ENCODE results near the gene RNU1-3. TPM values are rescaled to one million over a fixed set of nuclear protein-coding genes. Genes with fewer than 3 reads are reported as not detected.
"Not testable (repeated sequence)": the region's sequence is repeated elsewhere in the genome, so short reads cannot be mapped to it uniquely, and the experiment has no call there.

The RNU1-3 gene
- total RNA-seq, 1 donor from 2014 or later, result 6,195 TPM

DNA sequence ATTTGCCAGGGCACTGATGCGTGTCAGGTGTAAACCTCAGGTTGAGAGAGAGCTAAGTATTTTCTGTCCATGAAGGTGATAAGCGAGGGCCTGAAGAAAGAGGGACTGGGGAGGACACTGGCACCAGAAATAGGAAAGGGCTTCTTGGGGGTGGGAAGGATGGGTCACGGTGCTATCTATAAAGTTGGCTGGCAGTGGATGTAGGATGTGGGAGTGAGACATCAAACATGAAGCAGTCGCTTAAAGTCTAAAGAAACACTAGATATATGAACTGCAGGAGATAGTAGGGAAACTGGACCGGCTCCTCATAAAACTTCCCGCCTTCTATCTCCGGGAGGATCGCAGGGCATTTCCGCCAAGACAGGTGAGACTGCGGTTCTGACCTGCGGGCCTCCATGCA is 912 bp downstream of the RNU1-3 start:
- intact Hi-C loops (cut with DNase I); DNase-seq (ENCODE audit: low spot score): not testable (repeated sequence)

DNA sequence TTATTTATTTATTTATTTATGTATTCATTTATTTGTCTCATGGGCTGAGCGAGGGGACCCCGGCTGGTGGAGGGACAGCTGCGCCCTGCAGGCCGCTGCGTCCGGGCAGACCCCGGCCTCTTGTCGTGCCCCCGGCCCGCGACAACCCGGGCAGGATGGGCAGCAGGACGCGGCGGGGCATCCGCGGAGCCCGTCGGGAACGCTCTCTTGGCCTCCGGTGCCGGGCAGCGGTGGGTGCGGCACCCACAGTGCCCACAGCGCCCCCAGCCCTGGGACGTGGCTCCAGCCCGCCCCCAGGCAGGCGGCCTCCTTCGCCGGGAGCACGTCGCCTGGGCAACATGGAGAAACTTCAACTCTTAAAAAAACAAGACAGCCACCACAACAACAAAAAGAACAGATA is 8.5 kb downstream of the RNU1-3 start:
- intact Hi-C loops (cut with DNase I), result not testable (repeated sequence)

DNA sequence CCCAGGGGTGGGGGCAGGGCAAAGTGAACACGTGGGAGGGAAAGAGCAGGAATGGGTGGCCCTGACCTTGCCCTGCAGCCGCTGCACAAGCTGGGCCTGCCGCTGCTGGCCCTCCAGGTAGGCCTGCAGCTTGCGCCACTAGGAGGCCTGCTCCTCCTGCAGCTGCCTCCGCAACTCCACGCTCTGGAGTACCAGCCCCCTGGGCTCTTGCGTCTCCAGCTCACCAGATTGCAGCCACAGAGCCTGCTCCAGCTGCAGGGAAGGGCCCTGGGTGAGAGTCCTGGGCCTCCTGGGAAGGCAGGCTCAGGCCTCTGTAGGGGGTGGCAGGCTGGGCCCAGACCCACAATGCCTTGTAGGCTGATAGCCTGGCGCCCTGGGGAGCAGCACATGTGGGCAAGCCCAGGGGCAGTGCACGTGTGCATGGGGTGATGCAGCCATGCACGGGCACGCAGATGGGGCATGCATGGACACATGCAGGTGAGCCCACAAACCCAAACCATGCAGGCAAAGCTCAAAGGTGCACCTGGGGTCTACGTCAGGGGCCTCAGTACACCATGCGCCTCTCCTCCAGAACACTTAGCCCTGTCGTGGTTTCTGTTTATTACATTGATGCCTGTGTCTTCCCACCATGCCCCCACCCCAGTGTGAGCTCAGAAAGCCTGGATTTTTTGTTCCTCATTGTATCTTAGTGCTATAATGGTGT is 9.6 kb downstream of the RNU1-3 start:
- intact Hi-C loops (cut with DNase I); DNase-seq (ENCODE audit: low spot score): not testable (repeated sequence)

More for the DNA sequence above, 8.5 kb downstream of the RNU1-3 start:
- not testable (repeated sequence) for DNase-seq (ENCODE audit: low spot score)

DNA sequence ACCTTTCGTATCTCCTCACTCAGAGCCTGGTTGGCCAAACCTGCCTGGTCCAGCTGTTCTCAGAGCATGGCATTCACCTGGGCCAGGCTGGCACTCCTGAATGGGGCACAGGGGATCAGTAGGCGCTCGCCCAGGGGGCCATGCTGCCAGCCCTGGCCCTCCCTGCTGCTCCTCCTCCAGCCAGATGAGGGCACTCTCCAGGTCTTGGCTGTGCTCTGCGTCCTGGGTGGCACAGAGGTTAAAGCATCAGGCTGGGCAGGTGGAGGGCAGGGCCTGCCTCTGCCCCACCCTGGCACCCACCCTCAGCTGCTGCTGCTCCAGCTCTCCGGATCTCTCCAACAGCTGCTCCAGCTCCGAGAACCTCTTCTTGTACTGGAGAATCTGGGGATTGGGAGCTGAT is 10.2 kb downstream of the RNU1-3 start:
- DNase-seq (ENCODE audit: low spot score); intact Hi-C loops (cut with DNase I): not testable (repeated sequence)

DNA sequence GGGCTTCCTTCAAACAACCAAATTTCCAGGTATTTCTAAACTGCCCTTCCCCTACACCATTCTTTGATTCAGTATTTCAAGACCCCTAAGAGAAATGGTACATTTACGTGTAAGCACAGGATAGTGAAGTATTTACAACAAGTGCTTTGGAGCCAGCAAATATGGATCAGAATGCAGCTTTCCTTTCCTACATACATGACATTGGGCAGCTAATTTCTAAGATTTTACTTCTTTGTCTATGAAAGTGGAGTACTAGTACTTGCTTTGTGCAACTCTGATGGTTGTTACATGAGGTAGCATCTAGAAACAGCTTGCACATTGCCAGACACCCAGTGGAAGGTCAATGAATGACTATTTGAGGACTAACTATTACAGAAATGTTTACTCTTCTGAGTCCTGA is 15.2 kb downstream of the RNU1-3 start:
- intact Hi-C loops (cut with DNase I); DNase-seq (ENCODE audit: low spot score): not testable (repeated sequence)

DNA sequence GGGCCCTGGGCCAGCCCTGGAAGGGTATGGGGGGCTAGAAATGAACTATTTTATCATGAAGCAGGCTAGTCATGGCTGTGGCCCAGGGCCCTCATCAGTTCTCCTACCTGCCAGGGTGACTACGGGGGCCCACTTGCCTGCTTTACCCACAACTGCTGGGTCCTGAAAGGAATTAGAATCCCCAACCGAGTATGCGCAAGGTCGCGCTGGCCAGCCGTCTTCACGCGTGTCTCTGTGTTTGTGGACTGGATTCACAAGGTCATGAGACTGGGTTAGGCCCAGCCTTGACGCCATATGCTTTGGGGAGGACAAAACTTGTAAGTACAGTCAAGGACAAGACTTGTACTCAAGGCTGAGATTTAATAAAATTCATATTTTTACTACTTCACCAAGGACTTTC is 16.8 kb downstream of the RNU1-3 start:
- peak; percentile 47 for DNase-seq (ENCODE audit: low spot score)
- intact Hi-C loops (cut with DNase I), result not testable (repeated sequence)

DNA sequence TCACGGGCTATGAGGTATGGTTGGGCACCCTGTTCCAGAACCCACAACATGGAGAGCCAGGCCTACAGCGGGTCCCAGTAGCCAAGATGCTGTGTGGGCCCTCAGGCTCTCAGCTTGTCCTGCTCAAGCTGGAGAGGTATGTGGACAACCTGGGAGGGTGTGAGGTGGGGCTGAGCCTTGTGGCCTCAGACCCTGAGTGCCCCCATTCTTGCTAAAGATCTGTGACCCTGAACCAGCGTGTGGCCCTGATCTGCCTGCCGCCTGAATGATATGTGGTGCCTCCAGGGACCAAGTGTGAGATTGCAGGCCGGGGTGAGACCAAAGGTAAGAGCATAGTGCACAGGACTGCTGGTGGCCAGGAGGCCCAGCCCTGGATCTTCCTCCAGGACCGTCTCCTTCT is 17.4 kb downstream of the RNU1-3 start:
- DNase-seq (ENCODE audit: low spot score), result peak; percentile 74
- intact Hi-C loops (cut with DNase I), result not testable (repeated sequence)

DNA sequence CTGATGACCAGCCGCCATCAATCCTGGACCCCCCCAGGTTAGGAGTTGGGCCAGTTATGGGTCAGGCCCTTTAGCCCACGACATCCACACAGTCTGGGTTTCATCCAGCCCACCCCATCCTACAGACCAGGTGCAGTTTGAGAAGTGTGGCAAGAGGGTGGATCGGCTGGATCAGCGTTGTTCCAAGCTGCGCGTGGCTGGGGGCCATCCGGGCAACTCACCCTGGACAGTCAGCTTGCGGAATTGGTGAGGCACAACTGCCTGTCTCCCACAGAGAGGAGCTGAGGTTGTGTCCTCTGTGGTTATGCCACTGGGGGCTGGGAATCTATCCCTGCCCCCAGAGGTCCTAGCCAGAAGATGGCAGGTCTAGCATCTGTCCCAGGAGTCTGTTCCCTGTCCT is 18.0 kb downstream of the RNU1-3 start:
- intact Hi-C loops (cut with DNase I), result not testable (repeated sequence)

DNA sequence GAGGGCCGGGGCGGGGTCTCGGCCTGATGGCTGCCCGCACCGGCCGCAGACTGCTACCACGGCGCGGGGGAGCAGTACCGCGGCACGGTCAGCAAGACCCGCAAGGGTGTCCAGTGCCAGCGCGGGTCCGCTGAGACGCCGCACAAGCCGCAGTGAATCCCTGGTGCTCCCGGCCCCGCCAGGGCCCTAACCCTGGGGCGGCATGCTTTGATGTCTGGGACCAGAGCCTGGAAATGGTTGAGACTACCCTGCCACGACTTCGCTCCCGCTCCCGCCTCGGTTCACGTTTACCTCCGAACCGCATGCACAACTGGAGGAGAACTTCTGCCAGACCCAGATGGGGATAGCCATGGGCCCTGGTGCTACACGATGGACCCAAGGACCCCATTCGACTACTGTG is 18.5 kb downstream of the RNU1-3 start:
- intact Hi-C loops (cut with DNase I), result not testable (repeated sequence)
- DNase-seq (ENCODE audit: low spot score), result peak; percentile 31

More for the DNA sequence above, 18.0 kb downstream of the RNU1-3 start:
- peak; percentile 76 for DNase-seq (ENCODE audit: low spot score)

DNA sequence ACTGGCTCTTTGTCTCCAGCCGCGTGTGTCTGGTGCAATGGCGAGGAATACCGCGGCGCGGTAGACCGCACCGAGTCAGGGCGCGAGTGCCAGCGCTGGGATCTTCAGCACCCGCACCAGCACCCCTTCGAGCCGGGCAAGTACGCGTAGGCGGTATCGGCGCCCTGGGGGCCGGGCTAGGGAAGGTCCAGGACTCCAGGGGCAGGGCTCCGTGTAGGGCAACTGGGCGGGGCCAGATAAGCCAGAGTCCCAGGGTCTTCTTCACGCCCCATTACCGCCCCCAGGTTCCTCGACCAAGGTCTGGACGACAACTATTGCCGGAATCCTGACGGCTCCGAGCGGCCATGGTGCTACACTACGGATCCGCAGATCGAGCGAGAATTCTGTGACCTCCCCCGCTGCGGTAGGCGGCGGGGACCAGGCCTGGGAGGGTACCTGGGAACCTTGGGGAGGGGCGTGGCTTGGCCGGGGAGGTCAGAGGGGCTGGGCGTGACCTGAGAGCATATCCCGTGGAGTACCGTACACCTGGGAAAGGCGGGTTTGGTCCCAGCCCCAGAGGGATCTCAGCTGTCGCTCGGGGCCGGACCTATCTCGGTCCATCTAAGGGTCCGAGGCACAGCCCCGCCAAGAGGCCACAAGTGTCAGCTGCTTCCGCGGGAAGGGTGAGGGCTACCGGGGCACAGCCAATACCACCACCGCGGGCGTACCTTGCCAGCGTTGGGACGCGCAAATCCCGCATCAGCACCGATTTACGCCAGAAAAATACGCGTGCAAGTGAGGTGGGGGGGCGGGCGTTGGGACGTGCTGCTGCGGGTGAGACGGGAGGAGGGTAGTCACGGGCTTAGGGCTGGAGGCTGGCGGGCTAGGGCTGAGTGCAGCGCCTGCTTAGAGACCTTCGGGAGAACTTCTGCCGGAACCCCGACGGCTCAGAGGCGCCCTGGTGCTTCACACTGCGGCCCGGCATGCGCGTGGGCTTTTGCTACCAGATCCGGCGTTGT is 19.3 kb downstream of the RNU1-3 start:
- intact Hi-C loops (cut with DNase I), result not testable (repeated sequence)
- peak; percentile 61 for DNase-seq (ENCODE audit: low spot score)

DNA sequence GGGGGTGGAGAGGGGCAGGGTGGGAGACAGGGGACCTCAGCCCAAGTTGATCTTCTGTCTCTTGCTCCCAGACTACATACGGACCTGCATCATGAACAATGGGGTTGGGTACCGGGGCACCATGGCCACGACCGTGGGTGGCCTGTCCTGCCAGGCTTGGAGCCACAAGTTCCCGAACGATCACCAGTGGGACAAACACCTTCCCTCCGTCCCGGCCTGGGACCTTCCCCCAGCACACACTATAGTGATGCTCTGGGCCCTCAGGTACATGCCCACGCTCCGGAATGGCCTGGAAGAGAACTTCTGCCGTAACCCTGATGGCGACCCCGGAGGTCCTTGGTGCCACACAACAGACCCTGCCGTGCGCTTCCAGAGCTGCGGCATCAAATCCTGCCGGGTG is 20.0 kb downstream of the RNU1-3 start:
- peak; percentile 41 for DNase-seq (ENCODE audit: low spot score)

DNA sequence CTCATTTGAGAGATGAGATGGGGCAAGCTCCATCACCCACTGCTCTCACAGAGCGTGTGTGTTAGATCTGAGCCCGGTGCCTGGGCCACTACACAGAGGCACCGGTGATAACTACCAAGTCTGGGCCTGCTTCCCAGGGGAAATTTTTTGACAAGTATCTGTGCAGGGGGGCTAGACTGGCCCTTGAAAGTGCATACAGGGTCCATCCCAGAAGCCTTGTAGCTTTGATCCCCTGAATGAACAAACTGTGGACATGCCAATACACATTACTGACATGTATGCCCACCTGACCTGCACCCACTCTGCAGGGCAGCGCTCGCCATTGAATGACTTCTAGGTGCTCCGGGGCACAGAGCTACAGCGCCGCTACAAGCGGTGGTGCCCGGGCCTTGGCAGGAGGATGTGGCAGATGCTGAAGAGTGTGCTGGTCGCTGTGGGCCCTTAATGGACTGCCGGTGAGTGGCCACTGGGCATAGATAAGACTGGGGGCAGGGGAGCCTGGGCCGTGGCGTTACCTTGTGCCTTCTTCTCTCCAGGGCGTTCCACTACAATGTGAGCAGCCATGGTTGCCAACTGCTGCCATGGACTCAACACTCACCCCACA is 20.6 kb downstream of the RNU1-3 start:
- DNase-seq (ENCODE audit: low spot score), result peak; percentile 66
- intact Hi-C loops (cut with DNase I), result not testable (repeated sequence)

More for the DNA sequence above, 20.0 kb downstream of the RNU1-3 start:
- intact Hi-C loops (cut with DNase I), result not testable (repeated sequence)

DNA sequence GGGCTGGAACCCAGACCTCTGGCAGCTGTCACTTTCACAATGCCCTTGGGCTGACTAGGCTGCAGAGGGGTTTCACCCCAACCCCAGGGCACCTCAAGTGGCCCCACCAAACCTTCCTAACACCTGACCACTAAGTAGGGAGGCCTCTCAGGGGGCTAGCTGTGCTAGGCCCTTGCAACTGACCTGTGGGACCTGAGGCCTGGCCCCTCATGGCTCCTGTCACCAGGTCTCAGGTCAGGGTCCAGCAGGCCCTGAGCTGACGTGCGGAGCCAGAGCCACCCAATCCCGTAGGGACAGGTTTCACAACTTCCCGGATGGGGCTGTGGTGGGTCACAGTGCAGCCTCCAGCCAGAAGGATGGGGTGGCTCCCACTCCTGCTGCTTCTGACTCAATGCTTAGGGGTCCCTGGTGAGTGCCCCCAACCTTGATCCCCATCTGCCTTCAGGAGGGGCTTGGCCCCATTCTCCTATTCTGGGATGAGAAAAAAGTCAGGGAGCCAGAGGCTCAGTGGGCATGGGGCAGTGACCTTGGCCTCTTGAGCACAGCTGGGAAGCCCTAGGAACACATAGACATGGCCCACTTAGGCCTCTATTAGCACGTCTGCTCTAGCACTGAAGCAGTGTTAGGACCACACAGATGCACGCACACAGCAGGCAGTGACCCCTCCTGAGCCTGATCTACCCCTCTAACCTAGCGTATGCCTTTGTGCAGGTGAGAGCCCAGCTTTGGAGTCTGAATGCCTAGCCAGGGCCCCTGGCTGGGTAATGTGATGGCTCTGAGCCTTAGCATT is 21.3 kb downstream of the RNU1-3 start:
- intact Hi-C loops (cut with DNase I), result not testable (repeated sequence)
- DNase-seq (ENCODE audit: low spot score), result peak; percentile 78

DNA sequence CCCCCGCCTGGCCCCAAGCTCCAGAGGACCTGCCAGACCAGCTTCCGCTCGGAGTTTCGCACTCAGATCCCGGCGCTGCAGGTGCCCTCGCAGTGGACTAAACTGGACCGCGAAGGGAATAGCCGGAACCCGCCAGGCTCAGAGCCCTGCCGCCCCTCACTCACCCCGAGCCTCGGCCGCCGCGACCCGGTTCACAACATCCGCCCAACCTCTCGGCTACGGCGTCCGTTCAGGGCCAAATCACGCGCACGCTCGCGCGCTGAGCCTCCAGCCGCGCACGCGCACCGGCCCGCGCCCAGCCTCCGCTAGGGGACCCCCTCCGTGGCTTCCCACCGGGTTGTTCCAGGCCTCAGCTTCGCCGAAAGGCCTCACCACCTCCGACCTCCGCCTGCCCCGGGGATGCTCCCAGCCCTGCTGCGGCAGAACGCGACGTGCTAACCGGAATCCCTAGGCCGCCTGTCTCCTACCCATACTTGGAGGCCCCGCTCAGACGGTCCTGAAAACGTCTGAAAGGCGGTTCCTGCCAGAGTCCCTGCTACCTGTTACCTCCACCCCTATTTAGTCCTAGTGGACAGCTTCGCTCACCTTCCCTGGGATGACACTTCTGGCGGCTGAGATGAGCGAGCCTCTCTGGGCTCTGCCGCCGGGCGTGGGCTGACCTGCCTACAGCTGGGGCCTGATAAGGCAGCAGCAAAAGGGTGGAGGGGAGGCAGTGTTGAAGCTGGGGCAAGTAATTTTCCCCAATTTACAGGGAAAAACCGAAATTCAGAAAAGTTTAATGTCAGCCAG is 22.1 kb downstream of the RNU1-3 start:
- intact Hi-C loops (cut with DNase I), result loop anchor here (1.0 kb wide), 1 partner anchor 31 kb away; the partner anchor contains the start of gene NBPF1
- DNase-seq (ENCODE audit: low spot score), result peak; percentile 99

DNA sequence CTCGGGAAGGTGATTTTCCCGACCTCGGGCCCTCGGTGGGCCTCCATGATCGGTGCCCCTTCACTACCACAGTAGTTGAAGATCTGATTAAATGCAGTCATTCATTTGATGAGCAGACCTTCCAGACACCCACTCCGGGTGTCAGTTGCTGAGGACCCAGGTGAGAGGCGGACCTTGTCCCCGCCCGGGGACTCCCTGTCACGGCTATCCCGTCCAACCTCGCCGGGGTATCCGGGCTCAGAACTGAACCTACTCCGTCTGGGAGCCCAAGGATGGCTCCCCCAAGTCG is 22.6 kb downstream of the RNU1-3 start:
- no peak for DNase-seq (ENCODE audit: low spot score)
- intact Hi-C loops (cut with DNase I), result loop anchor here (1.0 kb wide), 1 partner anchor 31 kb away; the partner anchor contains the start of gene NBPF1

DNA sequence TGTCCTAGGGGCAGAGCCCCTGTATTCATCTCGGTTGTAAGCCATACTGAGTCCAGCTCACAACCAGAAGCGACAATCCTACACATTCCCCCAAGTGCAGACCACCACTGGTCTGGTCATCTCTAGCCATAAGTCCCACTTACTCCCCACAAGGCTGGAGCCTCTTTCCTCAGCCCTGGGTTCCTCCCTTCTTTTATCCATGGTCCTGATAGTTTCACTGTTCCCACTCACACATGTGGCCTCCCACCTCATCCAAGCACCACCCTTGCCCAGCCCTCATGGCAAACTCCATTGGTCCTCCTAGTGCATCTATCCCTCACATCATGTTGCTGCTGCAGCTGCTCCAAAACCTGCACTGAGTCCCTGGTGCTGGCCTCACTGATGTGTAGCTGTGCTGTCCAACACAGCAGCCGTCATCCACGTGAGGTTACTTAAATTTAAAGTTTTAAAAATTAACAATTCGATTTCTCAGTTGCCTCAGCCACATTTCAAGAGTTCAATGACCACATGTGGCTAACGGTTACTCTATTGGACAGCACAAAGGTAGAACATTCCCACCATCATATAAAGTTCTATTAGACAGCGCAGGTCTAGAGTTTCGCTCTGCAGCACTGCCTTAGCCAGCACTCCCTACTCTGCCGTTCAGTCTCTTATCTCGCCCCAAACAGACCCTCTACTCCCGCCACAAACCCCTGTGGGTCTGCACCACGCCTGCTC is 23.1 kb downstream of the RNU1-3 start:
- intact Hi-C loops (cut with DNase I), result loop anchor here (1.0 kb wide), 1 partner anchor 30 kb away; the partner anchor contains the start of gene NBPF1

DNA sequence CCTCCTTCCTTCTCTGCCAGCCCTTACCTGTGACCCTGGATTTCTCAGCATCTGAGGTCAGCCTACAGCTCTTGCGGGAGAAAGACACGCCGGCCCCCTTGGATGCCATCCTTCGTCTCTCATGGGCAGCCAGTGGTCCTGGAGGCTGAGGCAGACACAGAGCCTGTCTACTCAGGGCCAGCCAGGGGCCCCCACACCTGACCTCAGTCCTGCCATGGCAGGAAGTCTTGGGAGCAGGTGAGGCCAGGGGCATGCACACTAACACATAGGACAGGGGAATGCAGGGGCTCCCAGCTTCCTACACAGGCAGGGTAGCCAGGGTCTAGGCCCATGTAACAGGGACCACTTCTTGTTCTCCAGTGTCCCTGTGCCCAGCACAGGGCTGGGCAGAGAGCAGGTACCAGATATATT is 23.7 kb downstream of the RNU1-3 start:
- intact Hi-C loops (cut with DNase I), result not testable (repeated sequence)

More for the DNA sequence above, 23.1 kb downstream of the RNU1-3 start:
- DNase-seq (ENCODE audit: low spot score), result peak; percentile 75

More for the DNA sequence above, 23.7 kb downstream of the RNU1-3 start:
- DNase-seq (ENCODE audit: low spot score), result peak; percentile 76

Data from cardiac septum (tissue), 1 donor.